Measurements from ENCODE around the gene CRISPLD2.

- TF ChIP-seq CTCF (conservative IDR thresholded peaks at IDR 0.05; ENCODE audit: low read length): no peak
- no peak for TF ChIP-seq EZH2phosphoT487 (IDR thresholded peaks at IDR 0.05; ENCODE audit: borderline replicate concordance, low read depth, low read length)
Measured at GRCh38 chr16:84841787-84842300, 22.1 kb downstream of the CRISPLD2 start.

All from OCI-LY7 (cell line).